Tibial artery (tissue), 4 donors: ENCODE results near the gene TOGARAM2.

ENCODE experiments used
- DNase-seq, 2 donors: peaks; one replicate each; pipeline ENCODE4 v3.0.0-alpha.2; 2019
- H3K27ac ChIP-seq, 2 donors: fragments of 200-600 bp; sonication (generic) in 1 of 2; 1 replicate in 1 of 2; 2 replicates in 1 of 2; pipeline ENCODE4 v1.5.1; 2018 to 2019; ENCODE audit warnings: mild to moderate bottlenecking in 1 of 2
- H3K27me3 ChIP-seq, 2 donors: fragments of 200-600 bp; sonication (generic) in 1 of 2; one replicate each; pipeline versions ENCODE4 v1.5.1 to v1.6.0; 2016 to 2019
- H3K36me3 ChIP-seq, 3 donors: fragments of 200-600 bp; sonication (generic) in 2 of 3; one replicate each; pipeline ENCODE4 v1.5.1; 2016 to 2019; ENCODE audit warnings: mild to moderate bottlenecking in 2 of 3
- H3K4me1 ChIP-seq, 4 donors: fragments of 200-600 bp; sonication (generic) in 2 of 4; 1 replicate in 3 of 4; 2 replicates in 1 of 4; pipeline ENCODE4 v1.5.1; 2016 to 2019
- H3K4me3 ChIP-seq, 2 donors: fragments of 200-600 bp; sonication (generic) in 1 of 2; 1 replicate in 1 of 2; 2 replicates in 1 of 2; pipeline ENCODE4 v1.5.1; 2018 to 2019; ENCODE audit warnings: mild to moderate bottlenecking in 2 of 2
- H3K9me3 ChIP-seq, 3 donors: fragments of 200-600 bp; sonication (generic) in 1 of 3; one replicate each; pipeline ENCODE4 v1.5.1; 2016 to 2019
- intact Hi-C: fragments of 100-400 bp; cut with DNase I; formaldehyde crosslinking; loops from one replicate; pipeline ENCODE4 v1.15.0; 2023; ENCODE audit warnings: low total_unique reads
- TF ChIP-seq, protein P1 (sequence below), 2 experiments: fragments of 200-600 bp in 1 of 2; fragments of 450-650 bp in 1 of 2; IDR thresholded peaks; one replicate each; pipeline ENCODE4 v1.5.1; 2017 to 2019; ENCODE audit warnings: antibody characterized with exemption in 2 of 2, mild to moderate bottlenecking in 1 of 2, moderate library complexity in 1 of 2

The TOGARAM2 gene

DNA sequence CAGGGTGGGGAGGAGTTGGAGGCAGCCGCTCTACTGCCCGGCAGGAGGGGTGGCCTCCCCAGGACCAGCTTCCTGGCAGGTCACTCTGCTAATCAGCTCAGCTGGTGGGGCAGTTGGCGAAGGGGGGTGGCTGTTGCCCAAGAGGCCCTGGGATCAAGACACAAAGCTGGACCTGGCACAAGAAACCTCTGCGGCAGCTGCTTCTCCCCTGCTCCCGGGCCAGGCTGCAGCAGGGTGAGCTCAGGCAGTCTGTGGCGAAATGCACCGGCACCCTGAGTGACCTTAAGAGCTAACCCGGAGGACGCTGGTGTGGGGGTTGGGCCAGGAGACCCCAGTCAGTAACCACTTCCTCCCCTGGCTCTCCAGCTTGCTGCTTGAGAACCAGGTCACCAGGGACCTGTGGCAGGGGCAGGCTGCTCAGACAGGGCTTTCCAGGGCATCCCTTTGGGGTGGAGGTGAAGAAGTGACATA lies 31.1 kb downstream of the TOGARAM2 start:
- Histone ChIP-seq H3K4me3 (no peak overlapping the region), H3K36me3 (no peaks in the 10 kb centered on the region), H3K4me1 (peaks cover 0 to 11% (median 1%) of the 10 kb centered on the region in 4 donors), H3K9me3 (no peaks in the 10 kb centered on the region), H3K27me3 (peaks cover 0 to 19% of the 10 kb centered on the region in 2 donors), H3K27ac (no peak overlapping the region)
- intact Hi-C loops, result no loop called here
- peak in 1 of 2 donors; percentile 40 for DNase-seq
- TF ChIP-seq, protein P1, sequence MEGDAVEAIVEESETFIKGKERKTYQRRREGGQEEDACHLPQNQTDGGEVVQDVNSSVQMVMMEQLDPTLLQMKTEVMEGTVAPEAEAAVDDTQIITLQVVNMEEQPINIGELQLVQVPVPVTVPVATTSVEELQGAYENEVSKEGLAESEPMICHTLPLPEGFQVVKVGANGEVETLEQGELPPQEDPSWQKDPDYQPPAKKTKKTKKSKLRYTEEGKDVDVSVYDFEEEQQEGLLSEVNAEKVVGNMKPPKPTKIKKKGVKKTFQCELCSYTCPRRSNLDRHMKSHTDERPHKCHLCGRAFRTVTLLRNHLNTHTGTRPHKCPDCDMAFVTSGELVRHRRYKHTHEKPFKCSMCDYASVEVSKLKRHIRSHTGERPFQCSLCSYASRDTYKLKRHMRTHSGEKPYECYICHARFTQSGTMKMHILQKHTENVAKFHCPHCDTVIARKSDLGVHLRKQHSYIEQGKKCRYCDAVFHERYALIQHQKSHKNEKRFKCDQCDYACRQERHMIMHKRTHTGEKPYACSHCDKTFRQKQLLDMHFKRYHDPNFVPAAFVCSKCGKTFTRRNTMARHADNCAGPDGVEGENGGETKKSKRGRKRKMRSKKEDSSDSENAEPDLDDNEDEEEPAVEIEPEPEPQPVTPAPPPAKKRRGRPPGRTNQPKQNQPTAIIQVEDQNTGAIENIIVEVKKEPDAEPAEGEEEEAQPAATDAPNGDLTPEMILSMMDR (IDR thresholded peaks at IDR 0.05), result no peak

DNA sequence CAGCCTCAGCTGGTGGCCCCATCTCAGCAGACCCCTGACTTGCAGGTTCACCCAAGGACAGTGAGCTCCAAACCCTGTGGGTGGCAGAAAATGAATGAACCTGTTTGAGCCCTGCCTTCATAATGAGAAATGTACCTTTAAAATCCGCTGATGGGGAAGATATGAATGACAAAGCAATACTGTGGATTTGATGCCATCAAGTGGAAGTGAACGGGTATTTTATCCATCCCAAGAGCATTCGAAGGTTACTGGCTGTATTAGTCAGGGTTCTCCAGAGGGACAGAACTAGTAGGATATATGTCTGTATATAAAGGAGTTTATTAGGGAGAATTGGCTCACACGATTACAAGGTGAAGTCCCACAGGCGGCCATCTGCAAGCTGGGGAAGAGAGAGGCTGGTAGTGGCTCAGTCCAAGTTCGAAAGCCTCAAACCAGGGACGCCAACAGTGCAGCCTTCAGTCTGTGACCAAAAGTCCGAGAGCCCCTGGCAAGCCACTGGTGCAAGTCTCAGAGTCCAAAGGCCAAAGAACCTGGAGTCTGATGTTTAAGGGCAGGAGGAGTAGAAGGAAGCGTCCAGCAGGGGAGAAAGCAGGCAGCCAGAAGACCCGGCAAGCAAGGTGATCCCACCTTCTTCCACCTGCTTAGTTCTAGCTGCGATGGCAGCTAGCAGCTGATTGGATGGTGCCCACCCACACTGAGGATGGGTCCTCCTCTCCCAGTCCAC lies 32.1 kb downstream of the TOGARAM2 start:
- intact Hi-C loops, result no loop called here
- H3K27ac ChIP-seq, result no peak overlapping the region
- H3K4me3 ChIP-seq, result no peak overlapping the region
- no peaks in the 10 kb centered on the region for H3K9me3 ChIP-seq
- no peaks in the 10 kb centered on the region for H3K36me3 ChIP-seq
- TF ChIP-seq, protein P1 (IDR thresholded peaks at IDR 0.05), result no peak
- peaks cover 0 to 19% of the 10 kb centered on the region in 2 donors for H3K27me3 ChIP-seq
- H3K4me1 ChIP-seq, result peaks cover 0 to 11% (median 1%) of the 10 kb centered on the region in 4 donors
- DNase-seq, result no peak

DNA sequence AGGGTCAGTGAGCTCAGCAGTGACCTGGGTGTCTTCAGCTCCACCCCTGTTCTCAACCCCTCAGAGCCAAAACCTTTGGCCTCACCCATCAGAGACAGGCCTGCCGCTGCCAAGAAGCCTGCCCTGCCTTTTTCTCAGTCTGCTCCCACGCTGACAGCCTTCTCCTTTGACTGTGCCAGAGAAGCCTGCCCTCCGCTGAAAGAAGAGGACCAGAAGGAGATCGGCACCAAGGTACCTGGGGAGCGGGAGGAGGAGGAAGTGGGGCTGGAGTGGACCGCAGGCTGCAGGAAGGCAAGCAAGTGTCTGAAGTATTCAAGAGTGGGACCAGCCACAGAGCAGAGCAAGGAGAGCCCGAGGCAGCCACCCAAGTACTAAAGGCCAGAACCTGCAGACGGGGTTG lies 33.2 kb downstream of the TOGARAM2 start:
- peaks cover 0 to 18% of the 10 kb centered on the region in 2 donors for H3K27me3 ChIP-seq
- H3K4me3 ChIP-seq, result no peak overlapping the region
- intact Hi-C loops, result no loop called here
- TF ChIP-seq, protein P1 (IDR thresholded peaks at IDR 0.05), result no peak
- no peaks in the 10 kb centered on the region for H3K9me3 ChIP-seq
- no peak for DNase-seq
- H3K4me1 ChIP-seq, result peaks cover 0 to 11% (median 1%) of the 10 kb centered on the region in 4 donors
- no peak overlapping the region for H3K27ac ChIP-seq
- H3K36me3 ChIP-seq, result no peaks in the 10 kb centered on the region

DNA sequence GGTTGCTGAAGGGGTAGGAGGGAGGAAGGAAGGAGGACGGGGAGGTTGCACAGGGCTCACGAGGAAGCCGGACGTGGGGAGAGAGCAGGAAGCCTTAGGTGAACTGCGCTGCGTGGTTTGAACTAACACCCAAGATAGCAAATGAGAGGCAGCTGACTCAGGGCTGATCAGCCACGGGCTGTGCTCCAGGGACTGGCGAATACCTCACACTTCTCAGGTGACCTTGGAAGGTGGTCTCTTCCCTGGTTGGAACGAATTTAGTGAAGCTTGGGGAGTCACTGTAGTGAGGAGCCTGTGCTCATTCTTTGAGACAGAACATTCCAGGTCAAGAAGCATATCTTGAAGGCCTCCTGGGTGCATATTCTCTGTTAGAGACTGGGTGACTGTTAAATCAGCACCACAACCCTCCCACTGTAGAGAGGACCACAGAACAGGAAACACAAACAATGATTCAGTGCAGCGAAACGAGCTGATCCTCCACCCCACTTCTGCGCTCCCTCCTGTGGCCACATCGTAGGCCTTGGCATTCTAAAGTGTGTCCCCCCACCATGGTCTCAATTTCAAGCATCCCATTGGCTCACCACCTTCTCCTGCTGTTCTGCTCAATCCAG lies 33.8 kb downstream of the TOGARAM2 start:
- TF ChIP-seq, protein P1 (IDR thresholded peaks at IDR 0.05), result no peak
- no peaks in the 10 kb centered on the region for H3K9me3 ChIP-seq
- intact Hi-C loops, result no loop called here
- H3K4me1 ChIP-seq, result peaks cover 0 to 11% (median 1%) of the 10 kb centered on the region in 4 donors
- no peaks in the 10 kb centered on the region for H3K36me3 ChIP-seq
- no peak for DNase-seq
- H3K4me3 ChIP-seq, result no peak overlapping the region
- no peak overlapping the region for H3K27ac ChIP-seq
- peaks cover 0 to 14% of the 10 kb centered on the region in 2 donors for H3K27me3 ChIP-seq

DNA sequence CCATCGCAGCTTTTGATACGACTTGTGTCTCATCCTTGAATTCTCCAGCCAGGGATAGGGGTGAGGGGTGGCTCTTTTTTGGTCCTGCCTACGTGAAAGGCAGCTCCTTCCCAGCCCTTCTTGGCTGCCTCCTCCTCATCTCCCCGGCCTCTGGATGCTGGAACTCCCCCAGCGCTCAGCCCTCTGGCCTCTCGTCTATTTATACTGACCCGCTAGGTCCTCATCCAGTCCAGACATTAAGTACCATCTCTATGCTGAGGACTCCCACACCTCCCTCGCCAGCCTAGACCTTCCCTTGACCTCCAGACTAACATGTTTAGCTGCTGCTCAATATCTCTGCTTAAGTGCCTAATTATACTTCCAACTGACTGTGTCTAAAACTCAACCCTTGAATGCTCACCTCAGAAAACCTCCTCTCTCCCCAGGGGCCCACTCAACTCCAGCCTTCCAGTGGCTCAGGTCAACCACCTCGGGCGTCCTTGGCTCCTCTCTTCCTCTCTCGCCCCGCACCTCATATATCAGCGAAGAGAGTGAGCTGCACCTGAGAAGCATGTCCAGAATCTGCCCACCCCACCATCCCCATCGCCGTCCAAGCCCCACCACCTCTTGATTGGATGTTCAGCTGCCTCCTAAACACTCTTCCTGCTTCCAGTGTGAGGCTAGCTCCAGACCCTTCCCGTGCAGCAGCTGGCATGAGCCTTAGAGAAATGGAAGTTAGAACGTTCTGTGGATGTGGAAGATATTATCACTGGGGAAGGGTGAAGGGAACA lies 34.8 kb downstream of the TOGARAM2 start:
- no peak overlapping the region for H3K27ac ChIP-seq
- peaks cover 0 to 11% (median 1%) of the 10 kb centered on the region in 4 donors for H3K4me1 ChIP-seq

More for the DNA sequence above, 34.8 kb downstream of the TOGARAM2 start:
- intact Hi-C loops, result no loop called here
- DNase-seq, result no peak
- Histone ChIP-seq H3K36me3 (no peaks in the 10 kb centered on the region), H3K9me3 (no peaks in the 10 kb centered on the region), H3K27me3 (peaks cover 0 to 5% of the 10 kb centered on the region in 2 donors), H3K4me3 (no peak overlapping the region)
- TF ChIP-seq, protein P1 (IDR thresholded peaks at IDR 0.05), result no peak
